GM19099 (cell line): ENCODE measurements around the gene MTCL1.

ENCODE experiments used
- POLR2A ChIP-seq: IDR thresholded peaks from 3 replicates; pipeline ENCODE4 v1.6.1; 2011; ENCODE audit warnings: low read depth; ENCODE audit not compliant: insufficient read length; ENCODE audit errors: extremely low read depth

Gene MTCL1

GRCh38 chr18:8705238-8705960, at the start of gene MTCL1:
TSS of gene MTCL1 (plus strand) at chr18:8705556. CDS start at chr18:8705661, 105 bp downstream.
- no peak for TF ChIP-seq POLR2A

DNA sequence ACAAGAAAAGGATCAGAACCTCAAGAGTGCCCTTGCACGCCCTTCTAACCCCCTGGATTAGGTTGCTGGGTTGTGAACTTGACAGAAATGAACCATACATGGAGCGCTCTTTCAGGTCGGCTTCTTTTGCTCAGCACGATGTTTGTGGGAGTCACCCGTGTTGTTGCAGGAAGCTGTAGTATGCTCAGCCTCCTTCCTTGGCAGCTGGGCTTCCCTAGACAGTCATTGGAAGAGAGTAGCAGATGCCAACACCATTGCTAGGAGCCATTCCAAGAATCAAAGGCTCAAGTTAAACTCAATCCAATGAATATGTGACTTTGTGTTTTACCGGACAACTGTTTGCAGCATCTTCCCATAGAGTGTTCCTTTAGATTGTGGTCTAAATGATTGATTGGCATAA, 49.1 kb upstream of the MTCL1 start:
- no peak for TF ChIP-seq POLR2A

GRCh38 chr18:8657050-8657820, 48.1 kb upstream of the MTCL1 start:
- TF ChIP-seq POLR2A, result no peak

GRCh38 chr18:8657873-8658470, 47.4 kb upstream of the MTCL1 start:
- TF ChIP-seq POLR2A, result no peak

GRCh38 chr18:8658858-8659485, 46.4 kb upstream of the MTCL1 start:
- no peak for TF ChIP-seq POLR2A

- no peak for TF ChIP-seq POLR2A
Measured at GRCh38 chr18:8659609-8660242, 45.6 kb upstream of the MTCL1 start.

- no peak for TF ChIP-seq POLR2A
Measured at GRCh38 chr18:8660316-8660715, 45.0 kb upstream of the MTCL1 start.

DNA sequence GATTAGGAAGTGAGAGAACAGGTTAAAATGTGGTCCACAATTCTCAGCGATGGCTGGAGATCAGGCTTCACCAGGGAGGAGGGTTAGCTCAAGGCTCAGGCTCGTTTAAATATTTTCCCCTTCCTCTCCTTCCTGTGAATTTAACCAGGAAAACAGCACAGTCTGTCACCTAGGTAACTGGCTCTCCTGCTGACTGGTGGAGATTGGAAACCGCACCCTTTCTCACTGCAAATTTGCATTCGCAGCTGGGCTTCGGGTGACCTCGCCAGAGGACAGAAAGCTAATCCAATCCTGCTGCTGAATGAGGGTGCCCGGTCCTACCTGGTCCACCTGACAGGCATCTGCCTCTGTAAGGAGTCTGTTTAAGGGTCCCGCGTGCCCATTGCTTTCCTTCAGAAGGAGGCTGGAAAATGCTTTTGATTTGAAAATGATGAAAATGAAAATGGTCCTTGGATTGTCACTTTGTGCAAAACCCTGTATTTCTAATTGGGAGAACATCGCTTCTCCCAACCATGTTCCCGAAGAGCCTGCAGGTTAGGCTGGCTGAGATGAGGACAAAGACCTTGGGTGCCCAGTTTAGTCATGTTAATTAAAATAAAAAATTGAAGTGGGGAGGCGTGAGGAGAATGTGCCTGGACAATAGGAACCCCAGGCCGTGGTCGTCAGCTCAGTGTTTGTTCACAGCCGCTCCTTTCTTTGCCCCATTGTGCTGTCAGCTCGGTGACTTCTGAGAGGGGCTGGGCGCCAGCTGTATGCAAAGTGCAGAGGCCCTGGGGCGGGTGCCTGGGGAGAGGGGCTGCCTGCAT, 43.4 kb upstream of the MTCL1 start:
- no peak for TF ChIP-seq POLR2A

- TF ChIP-seq POLR2A, result no peak
Measured at GRCh38 chr18:8662560-8663255, 42.6 kb upstream of the MTCL1 start.

GRCh38 chr18:8667846-8668245, 37.5 kb upstream of the MTCL1 start:
- no peak for TF ChIP-seq POLR2A

GRCh38 chr18:8668381-8668780, 37.0 kb upstream of the MTCL1 start:
- no peak for TF ChIP-seq POLR2A

- no peak for TF ChIP-seq POLR2A
Measured at GRCh38 chr18:8669571-8669970, 35.8 kb upstream of the MTCL1 start.
